NB4 (cell line): ENCODE results near the gene GSK3A.

Source experiments
- CTCF ChIP-seq: IDR thresholded peaks from one replicate; pipeline ENCODE4 v1.5.1; 2012; ENCODE audit warnings: low read depth, low read length
- MAX ChIP-seq: IDR thresholded peaks from 2 replicates; pipeline ENCODE4 v1.6.1; 2011; ENCODE audit warnings: low read depth, low read length
- MYC ChIP-seq: IDR thresholded peaks from 2 replicates; pipeline ENCODE4 v1.6.1; 2011; ENCODE audit warnings: low read depth, low read length
- POLR2A ChIP-seq: IDR thresholded peaks from 2 replicates; pipeline ENCODE4 v1.6.1; 2011; ENCODE audit warnings: mild to moderate bottlenecking; ENCODE audit not compliant: insufficient read length; ENCODE audit errors: extremely low read depth

- TF ChIP-seq CTCF (no peak), POLR2A (no peak), MAX (peak; percentile 65), MYC (peak; percentile 56; the same call in 1 of the 2 replicates)
These were observed 45.0 kb downstream of the GSK3A start for GRCh38 chr19:42197375-42197817.
